Mammary epithelial cell (primary cell): ENCODE measurements around the gene LEPROT.

Experiments
- CTCF ChIP-seq, 2 donors: IDR thresholded peaks in 1 of 2; conservative IDR thresholded peaks in 1 of 2; 2 replicates each; pipeline ENCODE4 v1.5.1; 2011 to 2012; ENCODE audit warnings: inconsistent platforms in 2 of 2, low read length in 2 of 2, mild to moderate bottlenecking in 2 of 2, control low read depth in 1 of 2, low read depth in 1 of 2; ENCODE audit not compliant: insufficient read depth in 1 of 2; ENCODE audit errors: extremely low read depth in 1 of 2
- EZH2 ChIP-seq: IDR thresholded peaks from 2 replicates; pipeline ENCODE4 v1.6.1; 2012; ENCODE audit warnings: low read length, inconsistent platforms, borderline replicate concordance

GRCh38 chr1:65388908-65389695 is 31.4 kb upstream of the LEPROT start:
- TF ChIP-seq EZH2 = no peak
- TF ChIP-seq CTCF (conservative IDR thresholded peaks at IDR 0.05 in 1 of 2, IDR thresholded peaks at IDR 0.05 in 1 of 2; ENCODE audit: extremely low read depth in 1 of 2, insufficient read depth in 1 of 2, low read depth in 1 of 2, low read length in 2 of 2) = no peak
